Endothelial cell (in vitro differentiated cells): ENCODE data around the gene MAP2K5. TPM values are rescaled to one million over a fixed set of nuclear protein-coding genes. Genes with fewer than 3 reads are reported as not detected.

Experiments
- DNase-seq: peaks from one replicate; pipeline ENCODE4 v3.0.0; 2021; ENCODE audit warnings: low spot score
- H3K27ac Mint-ChIP-seq: one replicate; pipeline ENCODE4 v1.8.0; 2021; ENCODE audit warnings: mixed read lengths, inconsistent platforms; ENCODE audit not compliant: unreplicated experiment
- H3K27me3 Mint-ChIP-seq: one replicate; pipeline ENCODE4 v1.8.0; 2021; ENCODE audit warnings: mild to moderate bottlenecking, moderate library complexity, mixed read lengths, inconsistent platforms; ENCODE audit not compliant: unreplicated experiment
- H3K36me3 Mint-ChIP-seq: one replicate; pipeline ENCODE4 v1.8.0; 2021; ENCODE audit warnings: mild to moderate bottlenecking, low read depth, mixed read lengths, inconsistent platforms; ENCODE audit not compliant: unreplicated experiment
- H3K4me1 Mint-ChIP-seq: one replicate; pipeline ENCODE4 v1.8.0; 2021; ENCODE audit warnings: mild to moderate bottlenecking, mixed read lengths, inconsistent platforms; ENCODE audit not compliant: unreplicated experiment
- H3K4me3 Mint-ChIP-seq: one replicate; pipeline ENCODE4 v1.8.0; 2021; ENCODE audit warnings: mild to moderate bottlenecking, mixed read lengths, inconsistent platforms; ENCODE audit not compliant: unreplicated experiment
- H3K9me3 Mint-ChIP-seq: one replicate; pipeline ENCODE4 v1.8.0; 2021; ENCODE audit warnings: mixed read lengths, inconsistent platforms; ENCODE audit not compliant: unreplicated experiment
- CTCF ChIP-seq: fragments of 200-600 bp; sonication (generic); IDR thresholded peaks from one replicate; pipeline ENCODE4 v1.5.0; 2021; ENCODE audit warnings: antibody characterized with exemption; ENCODE audit not compliant: unreplicated experiment
- total RNA-seq: library from RNA; stranded (reverse); fragmentation: NEBNext Ultra II Directional; extraction: Animal tissue kit (Norgen Biotek cat#: 25700); gene quantifications from one replicate; pipeline ENCODE4 v1.2.1, GENCODE V29; 2021; ENCODE audit not compliant: unreplicated experiment

MAP2K5 gene
- total RNA-seq, 1 donor from 2014 or later, result 22.2 TPM

GRCh38 chr15:67578020-67578600 lies 35.6 kb downstream of the MAP2K5 start:
- TF ChIP-seq CTCF, result no peak
- H3K9me3 Mint-ChIP-seq, result no peaks in the 10 kb centered on the region

GRCh38 chr15:67579164-67579563 lies 36.7 kb downstream of the MAP2K5 start:
- Mint-ChIP-seq H3K36me3 (no peaks in the 10 kb centered on the region), H3K4me3 (no peak overlapping the region), H3K9me3 (no peaks in the 10 kb centered on the region), H3K27ac (no peak overlapping the region), H3K4me1 (peaks cover 5% of the 10 kb centered on the region), H3K27me3 (peaks cover 2% of the 10 kb centered on the region)
- DNase-seq, result no peak
- no peak for TF ChIP-seq CTCF

More at GRCh38 chr15:67578020-67578600, 35.6 kb downstream of the MAP2K5 start:
- H3K27ac Mint-ChIP-seq, result no peak overlapping the region
- peaks cover 2% of the 10 kb centered on the region for H3K27me3 Mint-ChIP-seq
- H3K4me1 Mint-ChIP-seq, result peaks cover 13% of the 10 kb centered on the region
- peaks cover 3% of the 10 kb centered on the region for H3K36me3 Mint-ChIP-seq
- DNase-seq, result no peak
- H3K4me3 Mint-ChIP-seq, result no peak overlapping the region

- H3K27ac Mint-ChIP-seq, result no peak overlapping the region
Measured at GRCh38 chr15:67579967-67580366, 37.5 kb downstream of the MAP2K5 start.

GRCh38 chr15:67584157-67584556 lies 41.7 kb downstream of the MAP2K5 start:
- Mint-ChIP-seq H3K4me3 (no peak overlapping the region), H3K36me3 (peaks cover 17% of the 10 kb centered on the region), H3K9me3 (no peaks in the 10 kb centered on the region), H3K27ac (no peak overlapping the region), H3K27me3 (peaks cover 3% of the 10 kb centered on the region), H3K4me1 (no peaks in the 10 kb centered on the region)
- no peak for DNase-seq
- TF ChIP-seq CTCF, result no peak

More at GRCh38 chr15:67579967-67580366, 37.5 kb downstream of the MAP2K5 start:
- Mint-ChIP-seq H3K27me3 (peaks cover 2% of the 10 kb centered on the region), H3K4me1 (peaks cover 2% of the 10 kb centered on the region), H3K36me3 (no peaks in the 10 kb centered on the region), H3K9me3 (no peaks in the 10 kb centered on the region), H3K4me3 (no peak overlapping the region)
- no peak for TF ChIP-seq CTCF
- DNase-seq, result no peak

GRCh38 chr15:67585681-67586080 lies 43.2 kb downstream of the MAP2K5 start:
- H3K4me1 Mint-ChIP-seq, result no peaks in the 10 kb centered on the region
- no peak overlapping the region for H3K27ac Mint-ChIP-seq
- peaks cover 17% of the 10 kb centered on the region for H3K36me3 Mint-ChIP-seq
- TF ChIP-seq CTCF, result no peak
- peaks cover 3% of the 10 kb centered on the region for H3K27me3 Mint-ChIP-seq
- DNase-seq, result no peak
- H3K9me3 Mint-ChIP-seq, result no peaks in the 10 kb centered on the region
- H3K4me3 Mint-ChIP-seq, result no peak overlapping the region
